SK-N-MC (cell line): Measurements from ENCODE around the gene SNRNP48.

Experiments used
- DNase-seq: peaks from one replicate; pipeline ENCODE4 v3.0.0-alpha.2; 2011; ENCODE audit warnings: low read depth, low spot score
- H3K27ac ChIP-seq: fragments of 200-600 bp; sonication (generic); 2 replicates; pipeline ENCODE4 v1.5.1; 2016; ENCODE audit warnings: mixed run types
- H3K36me3 ChIP-seq: fragments of 200-600 bp; sonication (generic); 2 replicates; pipeline ENCODE4 v1.6.1; 2017; ENCODE audit warnings: antibody characterized with exemption, low read length, mixed read lengths; ENCODE audit not compliant: insufficient read depth
- H3K4me3 ChIP-seq: fragments of 200-600 bp; sonication (generic); 2 replicates; pipeline ENCODE4 v1.5.1; 2016
- H3K9ac ChIP-seq: fragments of 200-600 bp; sonication (generic); 2 replicates; pipeline ENCODE4 v1.8.0; 2017; ENCODE audit warnings: mixed run types, mixed read lengths; ENCODE audit not compliant: insufficient read length
- H3K9me3 ChIP-seq: fragments of 200-600 bp; sonication (generic); 2 replicates; pipeline ENCODE4 v1.6.1; 2017; ENCODE audit warnings: low read depth, mild to moderate bottlenecking, antibody characterized with exemption, low read length, moderate library complexity, mixed read lengths
- EZH2 ChIP-seq: fragments of 200-600 bp; sonication (generic); IDR thresholded peaks from one replicate; pipeline ENCODE4 v1.6.1; 2017; ENCODE audit warnings: antibody characterized with exemption
- FOXP2 ChIP-seq: optimal IDR thresholded peaks from 2 replicates; pipeline ENCODE3; 2011; ENCODE audit warnings: mild to moderate bottlenecking, moderate library complexity; ENCODE audit not compliant: insufficient read depth; ENCODE audit errors: extremely low read length, control extremely low read depth
- POLR2AphosphoS5 ChIP-seq: IDR thresholded peaks from 2 replicates; pipeline ENCODE4 v1.6.1; 2012; ENCODE audit warnings: mild to moderate bottlenecking, low read depth, low read length, borderline replicate concordance

Gene SNRNP48

DNA sequence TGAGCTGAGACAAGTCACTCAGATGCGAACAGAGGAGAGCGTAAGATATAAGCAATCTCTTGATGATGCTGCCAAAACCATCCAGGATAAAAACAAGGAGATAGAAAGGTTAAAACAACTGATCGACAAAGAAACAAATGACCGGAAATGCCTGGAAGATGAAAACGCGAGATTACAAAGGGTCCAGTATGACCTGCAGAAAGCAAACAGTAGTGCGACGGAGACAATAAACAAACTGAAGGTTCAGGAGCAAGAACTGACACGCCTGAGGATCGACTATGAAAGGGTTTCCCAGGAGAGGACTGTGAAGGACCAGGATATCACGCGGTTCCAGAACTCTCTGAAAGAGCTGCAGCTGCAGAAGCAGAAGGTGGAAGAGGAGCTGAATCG lies 9.5 kb upstream of the SNRNP48 start:
- Histone ChIP-seq H3K4me3 (no peak overlapping the region), H3K9me3 (no peaks in the 10 kb centered on the region), H3K36me3 (peaks cover 26% of the 10 kb centered on the region; the same call in 1 of the 2 replicates), H3K27ac (no peak overlapping the region), H3K9ac (no peak overlapping the region)
- no peak for TF ChIP-seq FOXP2
- no peak for TF ChIP-seq EZH2
- no peak for TF ChIP-seq POLR2AphosphoS5
- no peak for DNase-seq

DNA sequence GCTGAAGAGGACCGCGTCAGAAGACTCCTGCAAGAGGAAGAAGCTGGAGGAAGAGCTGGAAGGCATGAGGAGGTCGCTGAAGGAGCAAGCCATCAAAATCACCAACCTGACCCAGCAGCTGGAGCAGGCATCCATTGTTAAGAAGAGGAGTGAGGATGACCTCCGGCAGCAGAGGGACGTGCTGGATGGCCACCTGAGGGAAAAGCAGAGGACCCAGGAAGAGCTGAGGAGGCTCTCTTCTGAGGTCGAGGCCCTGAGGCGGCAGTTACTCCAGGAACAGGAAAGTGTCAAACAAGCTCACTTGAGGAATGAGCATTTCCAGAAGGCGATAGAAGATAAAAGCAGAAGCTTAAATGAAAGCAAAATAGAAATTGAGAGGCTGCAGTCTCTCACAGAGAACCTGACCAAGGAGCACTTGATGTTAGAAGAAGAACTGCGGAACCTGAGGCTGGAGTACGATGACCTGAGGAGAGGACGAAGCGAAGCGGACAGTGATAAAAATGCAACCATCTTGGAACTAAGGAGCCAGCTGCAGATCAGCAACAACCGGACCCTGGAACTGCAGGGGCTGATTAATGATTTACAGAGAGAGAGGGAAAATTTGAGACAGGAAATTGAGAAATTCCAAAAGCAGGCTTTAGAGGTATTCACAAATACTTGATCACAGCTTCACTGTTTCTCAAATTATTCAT lies 8.9 kb upstream of the SNRNP48 start:
- H3K27ac ChIP-seq = peak overlapping the region; percentile 48
- TF ChIP-seq FOXP2 = no peak
- no peak for TF ChIP-seq EZH2
- TF ChIP-seq POLR2AphosphoS5 = no peak
- DNase-seq = no peak
- peaks cover 25% of the 10 kb centered on the region; the same call in 1 of the 2 replicates for H3K36me3 ChIP-seq
- no peaks in the 10 kb centered on the region for H3K9me3 ChIP-seq
- no peak overlapping the region for H3K4me3 ChIP-seq
- no peak overlapping the region for H3K9ac ChIP-seq

DNA sequence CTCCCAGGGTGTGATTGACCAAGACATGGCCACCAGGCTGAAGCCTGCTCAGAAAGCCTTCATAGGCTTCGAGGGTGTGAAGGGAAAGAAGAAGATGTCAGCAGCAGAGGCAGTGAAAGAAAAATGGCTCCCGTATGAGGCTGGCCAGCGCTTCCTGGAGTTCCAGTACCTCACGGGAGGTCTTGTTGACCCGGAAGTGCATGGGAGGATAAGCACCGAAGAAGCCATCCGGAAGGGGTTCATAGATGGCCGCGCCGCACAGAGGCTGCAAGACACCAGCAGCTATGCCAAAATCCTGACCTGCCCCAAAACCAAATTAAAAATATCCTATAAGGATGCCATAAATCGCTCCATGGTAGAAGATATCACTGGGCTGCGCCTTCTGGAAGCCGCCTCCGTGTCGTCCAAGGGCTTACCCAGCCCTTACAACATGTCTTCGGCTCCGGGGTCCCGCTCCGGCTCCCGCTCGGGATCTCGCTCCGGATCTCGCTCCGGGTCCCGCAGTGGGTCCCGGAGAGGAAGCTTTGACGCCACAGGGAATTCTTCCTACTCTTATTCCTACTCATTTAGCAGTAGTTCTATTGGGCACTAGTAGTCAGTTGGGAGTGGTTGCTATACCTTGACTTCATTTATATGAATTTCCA lies 4.6 kb upstream of the SNRNP48 start:
- peaks cover 13% of the 10 kb centered on the region; the same call in 1 of the 2 replicates for H3K36me3 ChIP-seq
- no peak overlapping the region for H3K9ac ChIP-seq
- no peak for DNase-seq
- no peaks in the 10 kb centered on the region for H3K9me3 ChIP-seq
- H3K4me3 ChIP-seq = no peak overlapping the region
- no peak overlapping the region for H3K27ac ChIP-seq
- no peak for TF ChIP-seq POLR2AphosphoS5
- no peak for TF ChIP-seq EZH2
- TF ChIP-seq FOXP2 = no peak

DNA sequence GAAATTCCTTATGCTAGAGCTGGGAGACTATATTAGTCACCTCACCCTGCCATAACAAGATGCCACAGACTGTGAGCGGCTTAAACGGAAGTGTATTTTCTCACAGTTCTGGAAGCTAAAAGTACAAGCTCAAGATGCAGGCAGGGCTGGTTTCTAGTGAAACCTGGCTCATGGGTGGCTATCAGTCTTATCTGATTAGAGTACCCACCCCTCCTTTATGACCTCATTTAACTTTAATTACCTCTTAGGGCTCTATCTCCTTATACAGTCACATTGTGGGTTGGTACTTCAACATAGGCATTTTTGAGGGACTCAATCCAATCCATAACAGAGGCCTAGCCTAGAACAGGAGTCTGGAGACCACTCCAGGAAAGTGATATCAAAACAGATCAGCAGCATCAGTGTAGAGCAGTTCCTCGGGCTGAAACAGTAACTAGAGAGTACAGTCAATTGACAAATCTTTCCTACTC lies 2.3 kb upstream of the SNRNP48 start:
- DNase-seq = no peak

DNA sequence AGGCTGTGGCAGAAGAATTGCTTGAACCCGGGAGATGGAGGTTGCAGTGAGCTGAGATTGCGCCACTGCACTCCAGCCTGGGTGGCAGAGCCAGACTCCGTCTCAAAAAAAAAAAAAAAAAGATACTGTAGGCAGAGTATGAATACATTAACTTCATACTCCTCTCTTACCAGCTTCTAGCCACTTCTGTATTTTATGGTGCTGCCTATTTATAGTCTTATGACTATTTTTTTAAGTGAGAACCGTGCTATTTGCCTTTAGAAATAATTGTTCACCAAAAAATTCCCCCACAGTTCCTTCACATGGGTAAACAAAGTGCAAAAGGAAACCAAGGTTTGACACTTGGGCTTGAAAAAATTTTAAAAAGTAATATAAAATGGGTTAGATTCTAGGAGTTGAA lies 1.5 kb upstream of the SNRNP48 start:
- TF ChIP-seq FOXP2 (no peak), EZH2 (no peak), POLR2AphosphoS5 (no peak)
- peaks cover 7% of the 10 kb centered on the region for H3K36me3 ChIP-seq

More for the DNA sequence above, 2.3 kb upstream of the SNRNP48 start:
- TF ChIP-seq FOXP2 (no peak), EZH2 (no peak), POLR2AphosphoS5 (no peak)
- Histone ChIP-seq H3K9me3 (no peaks in the 10 kb centered on the region), H3K9ac (no peak overlapping the region), H3K36me3 (peaks cover 9% of the 10 kb centered on the region; the same call in 1 of the 2 replicates), H3K4me3 (no peak overlapping the region), H3K27ac (no peak overlapping the region)

DNA sequence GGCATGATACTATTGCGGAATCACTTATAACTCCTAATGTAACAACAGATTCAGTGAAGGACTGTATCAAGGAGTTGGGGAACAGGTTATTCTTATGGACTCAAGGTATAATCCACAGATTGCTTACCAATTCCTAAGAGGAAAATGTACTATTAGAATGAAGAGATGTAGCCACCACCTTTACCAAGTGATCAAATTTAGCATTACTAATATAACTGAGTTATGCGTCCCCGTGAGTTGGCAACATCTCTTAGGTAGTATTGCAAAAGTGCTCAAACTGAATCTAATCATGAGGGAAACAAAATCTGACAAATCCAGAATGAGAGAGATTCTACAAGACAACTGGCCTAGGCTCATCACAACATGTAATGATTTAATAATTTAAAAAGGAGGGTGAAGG lies 777 bp upstream of the SNRNP48 start:
- no peaks in the 10 kb centered on the region for H3K9me3 ChIP-seq
- no peak for TF ChIP-seq FOXP2
- no peak for TF ChIP-seq EZH2
- no peak for TF ChIP-seq POLR2AphosphoS5
- H3K9ac ChIP-seq = peak overlapping the region; percentile 79
- peak overlapping the region; percentile 92 for H3K4me3 ChIP-seq
- DNase-seq = no peak
- peaks cover 11% of the 10 kb centered on the region for H3K36me3 ChIP-seq
- H3K27ac ChIP-seq = no peak overlapping the region

More for the DNA sequence above, 1.5 kb upstream of the SNRNP48 start:
- Histone ChIP-seq H3K9ac (no peak overlapping the region), H3K27ac (no peak overlapping the region), H3K9me3 (no peaks in the 10 kb centered on the region), H3K4me3 (no peak overlapping the region)
- DNase-seq = no peak

DNA sequence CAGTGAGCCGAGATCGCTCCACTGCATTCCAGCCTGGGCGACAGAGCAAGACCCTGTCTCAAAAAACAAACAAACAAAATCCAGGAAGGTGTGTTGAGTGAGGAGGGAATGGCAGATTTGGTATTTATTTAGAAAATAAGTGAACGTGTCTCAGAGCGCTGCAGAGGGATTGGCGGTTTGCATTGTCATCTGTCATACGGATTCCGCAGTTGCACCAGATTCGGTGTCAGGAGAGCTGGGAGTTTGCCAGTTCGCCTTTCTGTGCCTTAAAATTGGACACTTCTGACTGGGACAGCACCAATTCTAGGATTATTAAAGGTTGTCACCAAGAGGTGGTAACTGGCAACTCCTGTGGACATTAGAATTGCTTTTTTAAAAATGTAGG lies 912 bp downstream of the SNRNP48 start:
- Histone ChIP-seq H3K27ac (no peak overlapping the region), H3K9ac (peak overlapping the region; percentile 90), H3K9me3 (no peaks in the 10 kb centered on the region), H3K36me3 (peaks cover 28% of the 10 kb centered on the region), H3K4me3 (peak overlapping the region; percentile 92)
- no peak for DNase-seq
- TF ChIP-seq EZH2 (no peak), POLR2AphosphoS5 (no peak), FOXP2 (no peak)

DNA sequence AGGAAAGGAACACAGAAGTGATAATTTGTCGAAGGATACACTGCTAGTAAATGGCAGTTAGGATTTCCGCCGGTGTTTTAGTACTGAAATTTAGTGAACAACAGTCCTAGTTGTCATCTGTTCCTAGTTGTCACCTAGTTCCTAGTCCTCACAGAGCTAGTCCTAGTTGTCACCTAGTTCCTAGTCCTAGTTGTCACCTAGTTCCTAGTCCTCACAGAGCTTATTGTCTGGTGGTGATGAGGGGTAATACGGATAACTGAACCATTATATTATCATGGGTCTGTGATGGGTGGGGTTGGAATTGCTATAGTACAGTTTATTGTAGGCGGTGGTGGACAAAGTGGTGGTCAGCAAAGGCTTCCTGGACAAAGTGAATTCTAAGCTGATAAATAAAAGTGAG lies 1.8 kb downstream of the SNRNP48 start:
- H3K27ac ChIP-seq = no peak overlapping the region
- H3K36me3 ChIP-seq = peaks cover 36% of the 10 kb centered on the region
- peak overlapping the region; percentile 92 for H3K4me3 ChIP-seq
- H3K9ac ChIP-seq = peak overlapping the region; percentile 90
- TF ChIP-seq POLR2AphosphoS5 (no peak), EZH2 (no peak)
- H3K9me3 ChIP-seq = no peaks in the 10 kb centered on the region
- DNase-seq = no peak
